HepG2 (cell line): Measurements from ENCODE around the gene LINS1. TPM values are rescaled to one million over a fixed set of nuclear protein-coding genes. Genes with fewer than 3 reads are reported as not detected.

ENCODE experiments used
- ATAC-seq: fragments of 200-7000 bp; cut with Tn5 transposase; 3 replicates; pipeline ENCODE4 v1.9.1; 2020; ENCODE audit warnings: mild to moderate bottlenecking, moderate library complexity
- BruUV-seq: library from RNA; stranded (reverse); fragments of 400-500 nt; replicated peaks from 2 replicates; lab custom pipeline; 2021; lab: Mats Ljungman, UMichigan
- CTCF ChIA-PET: fragments of 300-600 bp; formaldehyde crosslinking; extraction: SDS; loops from one replicate; lab custom pipeline; 2021; ENCODE audit warnings: low total read pairs, inconsistent platforms, low intra/inter-chr PET ratio; lab: Yijun Ruan, JAX
- POLR2A ChIA-PET: fragments of 350-600 bp; sonication (Branson Sonifier 250); formaldehyde crosslinking; loops from one replicate; lab custom pipeline; 2020; ENCODE audit warnings: antibody characterized with exemption, inconsistent platforms; lab: Yijun Ruan, JAX
- DNase-seq: peaks from one replicate; pipeline ENCODE4 v3.0.0-alpha.2; 2015; ENCODE audit warnings: low spot score
- FAIRE-seq: peaks from 3 replicates; lab custom pipeline; 2011; peaks lifted over from hg19 to GRCh38; lab: Jason Lieb, UNC
- H2AFZ ChIP-seq: one replicate; pipeline ENCODE4 v1.6.1; 2011; ENCODE audit warnings: low read length, inconsistent platforms
- H3K27ac ChIP-seq: fragments of 300-600 bp; 3 replicates; pipeline ENCODE4 v1.8.0; 2011; ENCODE audit warnings: mixed run types, mild to moderate bottlenecking, mixed read lengths, low read length, inconsistent platforms; ENCODE audit not compliant: insufficient read depth; ENCODE audit errors: extremely low read length
- H3K27me3 ChIP-seq, 2 experiments: fragments of 200-600 bp in 1 of 2; 2 replicates in 1 of 2; 3 replicates in 1 of 2; pipeline versions ENCODE4 v1.6.0 to v1.8.0; 2011; ENCODE audit warnings: low read length in 2 of 2, mild to moderate bottlenecking in 2 of 2, moderate library complexity in 2 of 2, inconsistent platforms in 1 of 2; ENCODE audit not compliant: insufficient read depth in 2 of 2, control insufficient read depth in 1 of 2
- H3K36me3 ChIP-seq, 2 experiments: fragments of 200-600 bp in 1 of 2; replicated peaks in 1 of 2; 2 replicates in 1 of 2; 3 replicates in 1 of 2; pipeline versions ENCODE4 v1.5.1 to v1.8.0; 2011; ENCODE audit warnings: low read length in 2 of 2, inconsistent platforms in 1 of 2; ENCODE audit not compliant: insufficient read depth in 2 of 2, control insufficient read depth in 1 of 2
- H3K4me1 ChIP-seq: 2 replicates; pipeline ENCODE4 v1.5.1; 2012; ENCODE audit warnings: low read length, inconsistent platforms; ENCODE audit not compliant: insufficient read depth
- H3K4me2 ChIP-seq: 2 replicates; pipeline ENCODE4 v1.6.0; 2011; ENCODE audit warnings: low read depth, low read length, inconsistent platforms
- H3K4me3 ChIP-seq, 3 experiments: fragments of 200-600 bp in 1 of 3; sonication (generic), shearing (Covaris generic) in 1 of 3; replicated peaks in 1 of 3; 2 replicates each; pipeline ENCODE4 v1.5.1; 2011 to 2016; ENCODE audit warnings: low read length in 3 of 3, inconsistent platforms in 2 of 3, low read depth in 2 of 3, mild to moderate bottlenecking in 2 of 3, control low read depth in 1 of 3, mixed read lengths in 1 of 3; ENCODE audit not compliant: insufficient read depth in 1 of 3
- H3K79me2 ChIP-seq: one replicate; pipeline ENCODE4 v1.6.1; 2011; ENCODE audit warnings: low read length, inconsistent platforms; ENCODE audit not compliant: insufficient read depth
- H3K9ac ChIP-seq: 2 replicates; pipeline ENCODE4 v1.6.0; 2011; ENCODE audit warnings: mild to moderate bottlenecking, low read depth, low read length, inconsistent platforms; ENCODE audit not compliant: insufficient read depth
- H3K9me3 ChIP-seq: 2 replicates; pipeline ENCODE4 v1.5.1; 2012; ENCODE audit warnings: mild to moderate bottlenecking, low read length
- H4K20me1 ChIP-seq: 2 replicates; pipeline ENCODE4 v1.6.0; 2011; ENCODE audit warnings: inconsistent platforms, mild to moderate bottlenecking, low read length, moderate library complexity; ENCODE audit not compliant: insufficient read depth
- CENPT ChIP-seq: sonication (generic); formaldehyde crosslinking; IDR thresholded peaks from 2 replicates; pipeline ENCODE4 v1.8.0; 2022; ENCODE audit warnings: low read depth, mild to moderate bottlenecking, moderate library complexity, missing genetic modification reagents
- FOXJ3 ChIP-seq: sonication (generic); formaldehyde crosslinking; IDR thresholded peaks from 2 replicates; pipeline ENCODE4 v1.4.0; 2020; ENCODE audit warnings: missing genetic modification reagents, mild to moderate bottlenecking, borderline replicate concordance
- GTF3A ChIP-seq: sonication (generic); formaldehyde crosslinking; conservative IDR thresholded peaks from 2 replicates; pipeline ENCODE4 v1.4.0; 2020; ENCODE audit warnings: mild to moderate bottlenecking, missing genetic modification reagents
- HNRNPK ChIP-seq: fragments of 200-400 bp; formaldehyde crosslinking; IDR thresholded peaks from 2 replicates; pipeline ENCODE4 v1.6.1; 2018; ENCODE audit warnings: low read length, low read depth, moderate library complexity, mild to moderate bottlenecking; ENCODE audit not compliant: poor library complexity, severe bottlenecking
- REXO4 ChIP-seq: sonication (generic); formaldehyde crosslinking; IDR thresholded peaks from 2 replicates; pipeline ENCODE4 v1.8.0; 2022; ENCODE audit warnings: missing genetic modification reagents, mild to moderate bottlenecking, borderline replicate concordance
- SP2 ChIP-seq: sonication (generic); formaldehyde crosslinking; IDR thresholded peaks from 2 replicates; pipeline ENCODE4 v1.5.1; 2020; ENCODE audit warnings: mild to moderate bottlenecking, missing genetic modification reagents
- ZC3H13 ChIP-seq: sonication (generic); formaldehyde crosslinking; IDR thresholded peaks from 2 replicates; pipeline ENCODE4 v1.8.1; 2023; ENCODE audit warnings: mild to moderate bottlenecking, missing genetic modification reagents, moderate library complexity
- ZNF232 ChIP-seq: sonication (generic); formaldehyde crosslinking; IDR thresholded peaks from 2 replicates; pipeline ENCODE4 v1.4.0; 2020; ENCODE audit warnings: missing genetic modification reagents, borderline replicate concordance
- ZNF670 ChIP-seq: sonication (generic); formaldehyde crosslinking; IDR thresholded peaks from 2 replicates; pipeline ENCODE4 v1.8.0; 2022; ENCODE audit warnings: mild to moderate bottlenecking, missing genetic modification reagents, borderline replicate concordance
- WGBS: methylation state at CpG from one replicate; pipeline ENCODE4 v1.1.6; 2017; ENCODE audit warnings: low lambda C conversion rate; 5-methylcytosine and 5-hydroxymethylcytosine counted together
- in situ Hi-C: cut with HindIII; loops from 2 replicates; pipeline ENCODE4 v1.10.0; 2017; ENCODE audit warnings: low pct_unique_long_range_greater_than_20kb; ENCODE audit not compliant: extremely low pct_ligation_motif_present
- intact Hi-C: fragments of 100-400 bp; cut with micrococcal nuclease; formaldehyde crosslinking; loops from one replicate; pipeline ENCODE4 v1.10.0; 2022; ENCODE audit not compliant: unreplicated experiment
- polyA plus RNA-seq, 8 experiments: library from polyadenylated mRNA; depleted of rRNA in 3 of 8; stranded (reverse) in 7 of 8; unstranded in 1 of 8; fragments of >200 nt; fragmentation: Illumina TruSeq in 4 of 8; extraction: Trizol in 4 of 8; gene quantifications; 2 replicates each; pipeline versions ENCODE4 v1.2.1 to v1.2.3, GENCODE V29; 2011 to 2016; ENCODE audit warnings: low read depth in 4 of 8, missing spikeins in 1 of 8, mixed read lengths in 1 of 8; ENCODE audit not compliant: insufficient read depth in 1 of 8
- total RNA-seq, 5 experiments: library from RNA; depleted of rRNA; stranded (reverse); fragments of >200 nt; fragmentation: Illumina TruSeq; extraction: Trizol; gene quantifications; 2 replicates each; pipeline ENCODE4 v1.2.3, GENCODE V29; 2016; ENCODE audit warnings: low read depth in 1 of 5
- TF ChIP-seq, protein P1 (sequence below): sonication (generic); formaldehyde crosslinking; IDR thresholded peaks from 2 replicates; pipeline ENCODE4 v1.4.0; 2020; ENCODE audit warnings: missing genetic modification reagents; ENCODE audit errors: not compliant biosample characterization
- TF ChIP-seq, protein P2 (sequence below): sonication (generic); formaldehyde crosslinking; IDR thresholded peaks from 2 replicates; pipeline ENCODE4 v1.5.0; 2020; ENCODE audit warnings: mild to moderate bottlenecking, missing genetic modification reagents
- TF ChIP-seq, protein P3 (sequence below): sonication (generic); formaldehyde crosslinking; IDR thresholded peaks from 2 replicates; pipeline ENCODE4 v1.8.0; 2022; ENCODE audit warnings: low read depth, missing genetic modification reagents
- TF ChIP-seq, protein P4 (sequence below): sonication (generic); formaldehyde crosslinking; IDR thresholded peaks from 2 replicates; pipeline ENCODE4 v1.5.0; 2020; ENCODE audit warnings: mild to moderate bottlenecking, missing genetic modification reagents
- TF ChIP-seq, protein P5 (sequence below): sonication (generic); formaldehyde crosslinking; IDR thresholded peaks from 2 replicates; pipeline ENCODE4 v1.4.0; 2020; ENCODE audit warnings: mild to moderate bottlenecking, missing genetic modification reagents

Gene LINS1
- total and polyA plus RNA-seq, 2 of the 13 experiments (the other 11 are each of a cell fraction or from before 2014, with no cell fraction given): 9.8 to 10.4 TPM

DNA sequence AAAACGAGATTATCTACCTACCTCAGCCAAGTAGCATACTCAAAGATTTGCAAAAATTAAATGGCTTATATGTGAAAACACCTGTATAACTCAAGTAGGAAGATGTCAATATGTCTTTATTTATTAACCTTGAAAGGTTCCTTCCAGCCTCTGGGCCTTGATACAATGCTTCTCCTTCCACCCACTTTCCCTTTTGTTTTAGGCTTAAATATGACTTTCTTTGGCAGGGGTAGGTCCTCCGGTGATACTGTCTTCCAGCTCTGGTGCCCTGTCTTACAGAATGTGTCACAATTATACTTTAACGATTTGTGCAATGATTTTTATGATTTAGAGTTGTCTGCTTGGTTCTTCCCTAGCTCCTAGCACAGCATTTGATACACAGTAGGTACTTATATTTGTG, 4.1 kb downstream of the LINS1 start (continued):
- no peak for TF ChIP-seq CENPT (CRISPR knock-in tag)
- no peak for TF ChIP-seq ZC3H13 (CRISPR knock-in tag)
- TF ChIP-seq, protein P1, sequence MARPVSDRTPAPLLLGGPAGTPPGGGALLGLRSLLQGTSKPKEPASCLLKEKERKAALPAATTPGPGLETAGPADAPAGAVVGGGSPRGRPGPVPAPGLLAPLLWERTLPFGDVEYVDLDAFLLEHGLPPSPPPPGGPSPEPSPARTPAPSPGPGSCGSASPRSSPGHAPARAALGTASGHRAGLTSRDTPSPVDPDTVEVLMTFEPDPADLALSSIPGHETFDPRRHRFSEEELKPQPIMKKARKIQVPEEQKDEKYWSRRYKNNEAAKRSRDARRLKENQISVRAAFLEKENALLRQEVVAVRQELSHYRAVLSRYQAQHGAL: no peak
- TF ChIP-seq GTF3A (CRISPR knock-in tag): no peak
- TF ChIP-seq ZNF670 (CRISPR knock-in tag): no peak
- TF ChIP-seq SP2 (CRISPR knock-in tag): no peak
- TF ChIP-seq, protein P2, sequence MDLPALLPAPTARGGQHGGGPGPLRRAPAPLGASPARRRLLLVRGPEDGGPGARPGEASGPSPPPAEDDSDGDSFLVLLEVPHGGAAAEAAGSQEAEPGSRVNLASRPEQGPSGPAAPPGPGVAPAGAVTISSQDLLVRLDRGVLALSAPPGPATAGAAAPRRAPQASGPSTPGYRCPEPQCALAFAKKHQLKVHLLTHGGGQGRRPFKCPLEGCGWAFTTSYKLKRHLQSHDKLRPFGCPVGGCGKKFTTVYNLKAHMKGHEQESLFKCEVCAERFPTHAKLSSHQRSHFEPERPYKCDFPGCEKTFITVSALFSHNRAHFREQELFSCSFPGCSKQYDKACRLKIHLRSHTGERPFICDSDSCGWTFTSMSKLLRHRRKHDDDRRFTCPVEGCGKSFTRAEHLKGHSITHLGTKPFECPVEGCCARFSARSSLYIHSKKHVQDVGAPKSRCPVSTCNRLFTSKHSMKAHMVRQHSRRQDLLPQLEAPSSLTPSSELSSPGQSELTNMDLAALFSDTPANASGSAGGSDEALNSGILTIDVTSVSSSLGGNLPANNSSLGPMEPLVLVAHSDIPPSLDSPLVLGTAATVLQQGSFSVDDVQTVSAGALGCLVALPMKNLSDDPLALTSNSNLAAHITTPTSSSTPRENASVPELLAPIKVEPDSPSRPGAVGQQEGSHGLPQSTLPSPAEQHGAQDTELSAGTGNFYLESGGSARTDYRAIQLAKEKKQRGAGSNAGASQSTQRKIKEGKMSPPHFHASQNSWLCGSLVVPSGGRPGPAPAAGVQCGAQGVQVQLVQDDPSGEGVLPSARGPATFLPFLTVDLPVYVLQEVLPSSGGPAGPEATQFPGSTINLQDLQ: no peak
- no peak for TF ChIP-seq HNRNPK
- no peak for TF ChIP-seq ZNF232 (CRISPR knock-in tag)

DNA sequence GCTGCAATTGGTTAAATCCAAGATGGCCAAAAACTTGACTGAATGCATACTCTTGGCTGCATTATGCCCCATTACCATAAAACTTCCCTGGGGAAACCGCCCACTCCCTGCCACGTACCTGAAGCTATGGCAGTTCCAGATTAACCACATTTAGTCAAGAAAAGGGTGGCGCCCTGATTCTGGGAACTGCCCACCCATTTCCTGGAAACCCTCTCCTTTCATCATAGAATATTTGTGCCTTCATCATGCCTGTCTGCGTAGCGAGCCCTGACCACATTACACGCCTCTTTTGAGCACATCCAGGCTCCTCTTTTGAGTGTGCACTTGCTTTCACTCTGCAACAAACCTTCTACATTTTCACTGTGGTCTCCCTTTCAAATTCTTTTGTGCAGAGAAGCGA, 5.2 kb downstream of the LINS1 start:
- H3K4me1 ChIP-seq: peaks cover 24% of the 10 kb centered on the region
- H3K4me2 ChIP-seq: no peak overlapping the region
- H2AFZ ChIP-seq: no peak overlapping the region
- no peaks in the 10 kb centered on the region; the same call in 1 of the 2 replicates for H3K9me3 ChIP-seq
- in situ Hi-C loops (no loop called here), intact Hi-C loops (no loop called here)
- WGBS: 97% methylated on average over 7 of the region's 7 CpGs
- no peaks in the 10 kb centered on the region for H4K20me1 ChIP-seq
- ATAC-seq (no peak), DNase-seq (no peak), FAIRE-seq (no peak)
- no peak overlapping the region for H3K4me3 ChIP-seq
- no peaks in the 10 kb centered on the region for H3K36me3 ChIP-seq
- peaks cover 58% of the 10 kb centered on the region for H3K79me2 ChIP-seq
- no peak overlapping the region for H3K27ac ChIP-seq
- BruUV-seq: no TSS peak
- CTCF ChIA-PET: no interaction called here
- H3K27me3 ChIP-seq: no peaks in the 10 kb centered on the region; a peak in 1 of 5 replicates
- POLR2A ChIA-PET: no interaction called here
- no peak overlapping the region for H3K9ac ChIP-seq
- TF ChIP-seq, protein P3, sequence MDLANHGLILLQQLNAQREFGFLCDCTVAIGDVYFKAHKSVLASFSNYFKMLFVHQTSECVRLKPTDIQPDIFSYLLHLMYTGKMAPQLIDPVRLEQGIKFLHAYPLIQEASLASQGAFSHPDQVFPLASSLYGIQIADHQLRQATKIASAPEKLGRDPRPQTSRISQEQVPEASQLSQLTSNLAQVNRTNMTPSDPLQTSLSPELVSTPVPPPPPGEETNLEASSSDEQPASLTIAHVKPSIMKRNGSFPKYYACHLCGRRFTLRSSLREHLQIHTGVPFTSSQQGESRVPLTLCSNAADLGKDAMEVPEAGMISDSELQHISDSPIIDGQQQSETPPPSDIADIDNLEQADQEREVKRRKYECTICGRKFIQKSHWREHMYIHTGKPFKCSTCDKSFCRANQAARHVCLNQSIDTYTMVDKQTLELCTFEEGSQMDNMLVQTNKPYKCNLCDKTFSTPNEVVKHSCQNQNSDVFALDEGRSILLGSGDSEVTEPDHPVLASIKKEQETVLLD: no peak
- TF ChIP-seq, protein P4, sequence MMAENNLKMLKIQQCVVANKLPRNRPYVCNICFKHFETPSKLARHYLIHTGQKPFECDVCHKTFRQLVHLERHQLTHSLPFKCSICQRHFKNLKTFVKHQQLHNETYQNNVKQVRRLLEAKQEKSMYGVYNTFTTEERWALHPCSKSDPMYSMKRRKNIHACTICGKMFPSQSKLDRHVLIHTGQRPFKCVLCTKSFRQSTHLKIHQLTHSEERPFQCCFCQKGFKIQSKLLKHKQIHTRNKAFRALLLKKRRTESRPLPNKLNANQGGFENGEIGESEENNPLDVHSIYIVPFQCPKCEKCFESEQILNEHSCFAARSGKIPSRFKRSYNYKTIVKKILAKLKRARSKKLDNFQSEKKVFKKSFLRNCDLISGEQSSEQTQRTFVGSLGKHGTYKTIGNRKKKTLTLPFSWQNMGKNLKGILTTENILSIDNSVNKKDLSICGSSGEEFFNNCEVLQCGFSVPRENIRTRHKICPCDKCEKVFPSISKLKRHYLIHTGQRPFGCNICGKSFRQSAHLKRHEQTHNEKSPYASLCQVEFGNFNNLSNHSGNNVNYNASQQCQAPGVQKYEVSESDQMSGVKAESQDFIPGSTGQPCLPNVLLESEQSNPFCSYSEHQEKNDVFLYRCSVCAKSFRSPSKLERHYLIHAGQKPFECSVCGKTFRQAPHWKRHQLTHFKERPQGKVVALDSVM (CRISPR knock-in tag): no peak
- TF ChIP-seq, protein P5, sequence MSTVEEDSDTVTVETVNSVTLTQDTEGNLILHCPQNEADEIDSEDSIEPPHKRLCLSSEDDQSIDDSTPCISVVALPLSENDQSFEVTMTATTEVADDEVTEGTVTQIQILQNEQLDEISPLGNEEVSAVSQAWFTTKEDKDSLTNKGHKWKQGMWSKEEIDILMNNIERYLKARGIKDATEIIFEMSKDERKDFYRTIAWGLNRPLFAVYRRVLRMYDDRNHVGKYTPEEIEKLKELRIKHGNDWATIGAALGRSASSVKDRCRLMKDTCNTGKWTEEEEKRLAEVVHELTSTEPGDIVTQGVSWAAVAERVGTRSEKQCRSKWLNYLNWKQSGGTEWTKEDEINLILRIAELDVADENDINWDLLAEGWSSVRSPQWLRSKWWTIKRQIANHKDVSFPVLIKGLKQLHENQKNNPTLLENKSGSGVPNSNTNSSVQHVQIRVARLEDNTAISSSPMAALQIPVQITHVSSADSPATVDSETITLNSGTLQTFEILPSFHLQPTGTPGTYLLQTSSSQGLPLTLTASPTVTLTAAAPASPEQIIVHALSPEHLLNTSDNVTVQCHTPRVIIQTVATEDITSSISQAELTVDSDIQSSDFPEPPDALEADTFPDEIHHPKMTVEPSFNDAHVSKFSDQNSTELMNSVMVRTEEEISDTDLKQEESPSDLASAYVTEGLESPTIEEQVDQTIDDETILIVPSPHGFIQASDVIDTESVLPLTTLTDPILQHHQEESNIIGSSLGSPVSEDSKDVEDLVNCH (CRISPR knock-in tag): no peak
- no peak for TF ChIP-seq REXO4 (CRISPR knock-in tag)
- TF ChIP-seq FOXJ3 (CRISPR knock-in tag): no peak
